Activated T-helper 2 cell treated with anti-CD3 and anti-CD28 coated beads, Interferon-gamma antibody, Interleukin-2, Interleukin-4, amounts not matched to agents 10 μg/mL and 5 μg/mL and 100 μg/mL, durations not matched to agents 14 hours and 24 hours and 36 hours (primary cell): ENCODE results near the gene LRTM2. TPM values are rescaled to one million over a fixed set of nuclear protein-coding genes. Genes with fewer than 3 reads are reported as not detected.

Experiments
- DNase-seq: peaks from one replicate; pipeline ENCODE4 v3.0.0; 2021; ENCODE audit warnings: low spot score
- H3K27ac Mint-ChIP-seq: one replicate; pipeline ENCODE4 v1.8.0; 2021; ENCODE audit warnings: mixed read lengths
- H3K27me3 Mint-ChIP-seq: one replicate; pipeline ENCODE4 v1.8.0; 2021; ENCODE audit warnings: low read depth, mixed read lengths
- H3K36me3 Mint-ChIP-seq: one replicate; pipeline ENCODE4 v1.8.0; 2021; ENCODE audit warnings: low read depth, mixed read lengths
- H3K4me1 Mint-ChIP-seq: one replicate; pipeline ENCODE4 v1.8.0; 2021; ENCODE audit warnings: low read depth, mixed read lengths
- H3K4me3 Mint-ChIP-seq: one replicate; pipeline ENCODE4 v1.8.0; 2021; ENCODE audit warnings: low read depth, mild to moderate bottlenecking, moderate library complexity, mixed read lengths
- H3K9me3 Mint-ChIP-seq: one replicate; pipeline ENCODE4 v1.8.0; 2021; ENCODE audit warnings: mixed read lengths
- intact Hi-C: fragments of 100-400 bp; cut with micrococcal nuclease; formaldehyde crosslinking; loops from one replicate; pipeline ENCODE4 v1.15.1; 2023
- total RNA-seq: library from RNA; stranded (reverse); gene quantifications from 2 replicates; pipeline ENCODE4 v1.2.3, GENCODE V29; 2022

LRTM2 gene
- total RNA-seq, 1 donor from 2014 or later: 0.07 TPM

GRCh38 chr12:1800401-1801302, 19.7 kb upstream of the LRTM2 start:
- Mint-ChIP-seq H3K9me3 (peaks cover 5% of the 10 kb centered on the region), H3K36me3 (no peaks in the 10 kb centered on the region), H3K4me1 (peaks cover 8% of the 10 kb centered on the region), H3K27ac (no peak overlapping the region), H3K27me3 (no peaks in the 10 kb centered on the region), H3K4me3 (no peak overlapping the region)
- no peak for DNase-seq
- intact Hi-C loops: no loop called here

GRCh38 chr12:1801303-1801975, 18.9 kb upstream of the LRTM2 start:
- no peak overlapping the region for H3K4me3 Mint-ChIP-seq
- peaks cover 6% of the 10 kb centered on the region for H3K4me1 Mint-ChIP-seq
- no peaks in the 10 kb centered on the region for H3K27me3 Mint-ChIP-seq
- peaks cover 5% of the 10 kb centered on the region for H3K9me3 Mint-ChIP-seq
- H3K27ac Mint-ChIP-seq: no peak overlapping the region
- intact Hi-C loops: no loop called here
- DNase-seq: no peak
- H3K36me3 Mint-ChIP-seq: no peaks in the 10 kb centered on the region

GRCh38 chr12:1803736-1804135, 16.6 kb upstream of the LRTM2 start:
- Mint-ChIP-seq H3K27me3 (no peaks in the 10 kb centered on the region), H3K9me3 (peaks cover 5% of the 10 kb centered on the region), H3K27ac (no peak overlapping the region), H3K36me3 (no peaks in the 10 kb centered on the region), H3K4me1 (peaks cover 6% of the 10 kb centered on the region), H3K4me3 (no peak overlapping the region)
- no peak for DNase-seq
- intact Hi-C loops: loop anchor here (1.0 kb wide), 1 partner anchor 7 kb away; no protein-coding TSS in a partner anchor

GRCh38 chr12:1804545-1805332, 15.6 kb upstream of the LRTM2 start:
- DNase-seq: peak; percentile 78
- H3K4me1 Mint-ChIP-seq: peaks cover 6% of the 10 kb centered on the region
- intact Hi-C loops: loop anchor here (1.0 kb wide), 1 partner anchor 8 kb away; no protein-coding TSS in a partner anchor
- no peaks in the 10 kb centered on the region for H3K27me3 Mint-ChIP-seq
- peaks cover 5% of the 10 kb centered on the region for H3K9me3 Mint-ChIP-seq
- no peaks in the 10 kb centered on the region for H3K36me3 Mint-ChIP-seq
- H3K4me3 Mint-ChIP-seq: no peak overlapping the region
- peak overlapping the region; percentile 76 for H3K27ac Mint-ChIP-seq

- intact Hi-C loops: no loop called here
- no peaks in the 10 kb centered on the region for H3K36me3 Mint-ChIP-seq
- no peak for DNase-seq
- peaks cover 10% of the 10 kb centered on the region for H3K4me1 Mint-ChIP-seq
- H3K27me3 Mint-ChIP-seq: peaks cover 3% of the 10 kb centered on the region
- H3K4me3 Mint-ChIP-seq: no peak overlapping the region
- H3K27ac Mint-ChIP-seq: peak overlapping the region; percentile 38
- peaks cover 5% of the 10 kb centered on the region for H3K9me3 Mint-ChIP-seq
Observed at GRCh38 chr12:1805441-1806081, 14.8 kb upstream of the LRTM2 start.

DNA sequence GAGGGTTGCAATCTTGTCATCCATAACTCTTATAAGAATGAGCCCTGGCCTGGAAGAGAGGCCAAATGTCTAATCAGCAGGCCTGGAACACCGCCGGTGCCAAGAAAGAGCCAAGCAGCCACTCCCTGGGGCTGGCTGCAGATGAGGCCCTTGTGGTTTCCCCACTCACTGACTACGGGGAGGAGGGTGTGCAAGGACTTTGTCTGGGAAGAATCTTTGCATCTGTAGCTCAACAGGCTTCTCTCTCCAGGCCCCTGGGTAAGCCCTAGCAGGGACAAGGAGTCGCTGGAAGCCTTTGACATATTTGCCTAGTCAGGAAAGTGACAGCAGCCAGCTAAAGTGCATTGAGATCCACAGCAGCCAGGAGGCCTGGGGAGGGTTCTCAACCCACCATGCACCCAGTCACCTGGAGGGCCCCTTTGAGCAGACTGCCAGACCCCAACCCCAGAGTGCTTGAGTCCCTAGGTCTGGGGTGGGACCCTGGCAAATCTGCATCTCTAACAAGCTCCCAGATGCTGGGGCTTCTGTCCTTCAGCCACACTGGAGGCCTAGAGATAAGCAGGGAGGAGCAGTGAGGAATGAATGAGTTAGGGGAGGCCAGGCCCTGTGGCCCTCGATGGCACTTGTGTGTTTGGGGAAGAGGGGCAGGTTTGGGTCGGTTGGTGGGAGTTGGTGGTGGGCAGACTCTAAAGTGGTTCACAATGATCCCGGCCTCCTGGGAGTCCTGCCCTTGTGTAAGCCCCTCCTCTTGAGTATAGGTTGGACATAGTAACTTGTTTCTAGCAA, 13.9 kb upstream of the LRTM2 start:
- Mint-ChIP-seq H3K27me3 (peaks cover 3% of the 10 kb centered on the region), H3K4me1 (peaks cover 11% of the 10 kb centered on the region), H3K27ac (no peak overlapping the region), H3K9me3 (peaks cover 5% of the 10 kb centered on the region), H3K36me3 (no peaks in the 10 kb centered on the region), H3K4me3 (no peak overlapping the region)
- intact Hi-C loops: no loop called here
- DNase-seq: no peak

GRCh38 chr12:1807087-1807860, 13.1 kb upstream of the LRTM2 start:
- H3K27me3 Mint-ChIP-seq: peaks cover 3% of the 10 kb centered on the region
- H3K9me3 Mint-ChIP-seq: peaks cover 5% of the 10 kb centered on the region
- H3K27ac Mint-ChIP-seq: no peak overlapping the region
- no peak overlapping the region for H3K4me3 Mint-ChIP-seq
- no peaks in the 10 kb centered on the region for H3K36me3 Mint-ChIP-seq
- peaks cover 11% of the 10 kb centered on the region for H3K4me1 Mint-ChIP-seq
- intact Hi-C loops: no loop called here
- no peak for DNase-seq

- DNase-seq: no peak
- Mint-ChIP-seq H3K4me1 (peaks cover 14% of the 10 kb centered on the region), H3K27ac (no peak overlapping the region), H3K36me3 (no peaks in the 10 kb centered on the region), H3K4me3 (no peak overlapping the region), H3K9me3 (peaks cover 5% of the 10 kb centered on the region), H3K27me3 (peaks cover 3% of the 10 kb centered on the region)
- intact Hi-C loops: no loop called here
Observed at GRCh38 chr12:1808036-1808797, 12.1 kb upstream of the LRTM2 start.

- H3K27ac Mint-ChIP-seq: no peak overlapping the region
- intact Hi-C loops: no loop called here
- no peak overlapping the region for H3K4me3 Mint-ChIP-seq
- no peak for DNase-seq
- no peaks in the 10 kb centered on the region for H3K36me3 Mint-ChIP-seq
- H3K4me1 Mint-ChIP-seq: peaks cover 14% of the 10 kb centered on the region
- H3K9me3 Mint-ChIP-seq: peaks cover 5% of the 10 kb centered on the region
- peaks cover 3% of the 10 kb centered on the region for H3K27me3 Mint-ChIP-seq
Observed at GRCh38 chr12:1808798-1809480, 11.4 kb upstream of the LRTM2 start.

GRCh38 chr12:1809591-1810190, 10.7 kb upstream of the LRTM2 start:
- peaks cover 7% of the 10 kb centered on the region for H3K27me3 Mint-ChIP-seq
- H3K36me3 Mint-ChIP-seq: no peaks in the 10 kb centered on the region
- H3K9me3 Mint-ChIP-seq: no peaks in the 10 kb centered on the region
- intact Hi-C loops: no loop called here
- H3K27ac Mint-ChIP-seq: peak overlapping the region; percentile 40
- H3K4me1 Mint-ChIP-seq: peaks cover 10% of the 10 kb centered on the region
- DNase-seq: no peak
- H3K4me3 Mint-ChIP-seq: peak overlapping the region; percentile 65
